HG02970 (cell line): ENCODE data around the gene ZCCHC7.
"Not testable (repeated sequence)": the region's sequence is repeated elsewhere in the genome, so short reads cannot be mapped to it uniquely, and the experiment has no call there.

Experiments used
- ATAC-seq: cut with Tn5 transposase; IDR thresholded peaks from one replicate; pipeline ENCODE4 v1.9.1; 2021; ENCODE audit warnings: mild to moderate bottlenecking, moderate library complexity, moderate number of reproducible peaks; ENCODE audit not compliant: unreplicated experiment, low FRiP score

Gene ZCCHC7

DNA sequence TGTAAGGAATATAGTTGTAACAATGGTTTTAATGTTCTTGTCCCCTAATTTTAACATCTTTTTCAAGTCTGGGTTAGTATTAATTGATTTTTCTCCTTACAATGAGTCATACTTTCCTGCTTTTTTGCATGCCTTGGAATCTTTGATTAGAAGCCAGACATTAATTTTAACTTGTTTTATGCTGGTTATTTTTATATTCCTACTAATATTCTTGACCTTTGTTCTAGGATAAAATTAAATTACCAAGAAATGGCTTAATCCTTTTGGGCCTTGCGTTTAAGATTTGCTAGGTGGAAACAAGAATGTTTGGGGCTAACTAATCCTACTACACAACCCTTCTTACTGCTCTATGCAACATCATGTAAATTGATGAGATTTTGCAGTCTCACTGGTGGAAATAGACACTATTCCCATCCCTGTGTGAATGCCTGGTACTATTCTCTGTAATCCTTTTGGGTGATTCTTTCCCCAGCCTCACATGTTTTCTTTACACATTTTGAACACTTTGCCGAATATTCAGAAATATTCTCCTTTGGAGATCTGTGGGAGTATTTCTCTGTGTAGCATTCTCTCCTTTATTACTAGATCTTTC is 47.2 kb downstream of the ZCCHC7 start:
- no peak for ATAC-seq

GRCh38 chr9:37172557-37172956 is 52.2 kb downstream of the ZCCHC7 start:
- no peak for ATAC-seq

DNA sequence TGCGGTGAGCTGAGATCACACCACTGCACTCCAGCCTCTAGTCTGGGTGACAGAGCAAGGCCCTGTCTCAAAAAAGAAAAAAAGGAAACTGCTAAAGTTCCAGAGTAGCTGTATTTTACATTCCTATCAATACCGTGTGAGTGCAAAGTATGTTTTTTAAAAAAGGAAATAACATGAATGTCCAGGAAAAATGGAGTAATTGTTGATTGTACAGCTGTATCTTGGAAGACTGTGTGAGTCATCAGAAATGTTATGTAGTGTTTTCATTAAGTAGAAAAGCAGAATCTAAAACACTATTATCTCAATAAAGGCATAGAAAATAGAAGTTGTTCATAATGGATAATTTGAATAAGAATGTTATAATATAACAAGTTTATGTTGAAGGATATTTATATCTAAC is 53.9 kb downstream of the ZCCHC7 start:
- ATAC-seq = no peak

GRCh38 chr9:37178742-37179141 is 58.4 kb downstream of the ZCCHC7 start:
- ATAC-seq = no peak

GRCh38 chr9:37179576-37179975 is 59.2 kb downstream of the ZCCHC7 start:
- no peak for ATAC-seq

GRCh38 chr9:37180138-37180537 is 59.8 kb downstream of the ZCCHC7 start:
- no peak for ATAC-seq

DNA sequence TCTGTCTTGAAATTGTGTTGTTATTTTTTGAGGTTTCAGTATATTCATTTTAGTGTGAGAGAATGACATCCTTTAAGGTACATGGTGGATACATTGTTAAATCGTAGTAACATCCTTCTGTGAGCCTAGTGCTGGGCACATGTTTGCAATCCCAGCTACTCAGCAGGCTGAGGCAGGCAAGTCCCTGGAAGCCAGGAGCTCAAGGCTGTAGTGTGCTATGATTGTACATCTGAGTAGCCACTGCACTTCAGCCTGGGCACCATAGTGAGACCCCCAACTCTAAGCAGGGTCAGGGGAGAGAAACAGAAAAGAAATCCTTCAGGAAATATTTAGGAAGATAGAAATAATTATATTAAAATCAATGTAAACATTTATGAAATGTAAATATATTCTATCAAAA is 62.3 kb downstream of the ZCCHC7 start:
- ATAC-seq = no peak

GRCh38 chr9:37184905-37185867 is 64.8 kb downstream of the ZCCHC7 start:
- no peak for ATAC-seq

- peak; percentile 40 for ATAC-seq
Observed at GRCh38 chr9:37187292-37187691, 66.9 kb downstream of the ZCCHC7 start.

DNA sequence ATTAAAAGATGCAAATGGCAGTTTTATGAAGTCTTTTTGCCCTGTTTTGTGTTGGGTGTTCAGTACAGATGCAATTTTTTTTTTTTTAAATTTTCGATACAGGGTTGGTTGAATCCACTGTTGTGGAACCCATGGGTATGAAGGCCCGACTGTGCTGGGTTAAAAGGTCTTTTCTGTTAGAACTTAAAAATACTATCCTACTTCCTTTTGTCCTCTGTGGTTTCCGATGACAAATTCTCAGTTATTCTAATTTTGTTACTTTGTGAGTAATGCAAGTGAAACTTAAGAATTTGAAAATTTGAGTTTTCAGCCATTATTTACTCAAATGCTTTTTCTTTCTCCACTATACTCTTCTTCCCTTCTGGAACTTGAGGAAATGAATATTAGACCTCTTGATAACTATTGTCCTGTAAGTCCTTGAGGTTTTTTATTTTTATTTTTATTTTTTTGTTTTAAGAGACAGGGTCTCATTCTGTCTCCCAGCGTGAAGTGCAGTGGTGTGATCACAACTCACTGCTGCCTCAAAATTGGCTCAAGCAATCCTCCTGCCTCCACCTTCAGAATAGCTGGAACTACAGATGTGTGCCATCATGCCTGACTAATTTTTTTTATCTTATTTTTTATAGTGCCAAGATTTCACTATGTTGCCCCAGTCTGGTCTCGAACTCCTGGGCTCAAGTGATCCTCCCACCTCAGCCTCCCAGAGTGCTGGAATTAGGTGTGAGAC is 67.5 kb downstream of the ZCCHC7 start:
- ATAC-seq = peak; percentile 46

DNA sequence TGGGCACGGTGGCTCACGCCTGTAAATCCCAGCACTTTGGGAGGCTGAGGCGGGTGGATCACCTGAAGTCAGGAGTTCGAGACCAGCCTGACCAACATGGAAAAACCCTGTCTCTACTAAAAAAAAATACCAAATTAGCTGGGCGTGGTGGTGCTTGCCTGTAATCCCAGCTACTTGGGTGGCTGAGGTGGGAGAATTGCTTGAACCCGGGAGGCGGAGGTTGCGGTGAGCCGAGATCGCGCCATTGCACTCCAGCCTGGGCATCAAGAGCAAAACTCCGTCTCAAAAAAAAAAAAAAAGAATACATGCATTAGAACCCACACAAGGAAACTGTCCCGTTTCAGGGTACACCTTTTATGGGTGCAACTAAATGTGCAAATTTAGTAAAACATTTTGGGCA is 70.4 kb downstream of the ZCCHC7 start:
- ATAC-seq = not testable (repeated sequence)

DNA sequence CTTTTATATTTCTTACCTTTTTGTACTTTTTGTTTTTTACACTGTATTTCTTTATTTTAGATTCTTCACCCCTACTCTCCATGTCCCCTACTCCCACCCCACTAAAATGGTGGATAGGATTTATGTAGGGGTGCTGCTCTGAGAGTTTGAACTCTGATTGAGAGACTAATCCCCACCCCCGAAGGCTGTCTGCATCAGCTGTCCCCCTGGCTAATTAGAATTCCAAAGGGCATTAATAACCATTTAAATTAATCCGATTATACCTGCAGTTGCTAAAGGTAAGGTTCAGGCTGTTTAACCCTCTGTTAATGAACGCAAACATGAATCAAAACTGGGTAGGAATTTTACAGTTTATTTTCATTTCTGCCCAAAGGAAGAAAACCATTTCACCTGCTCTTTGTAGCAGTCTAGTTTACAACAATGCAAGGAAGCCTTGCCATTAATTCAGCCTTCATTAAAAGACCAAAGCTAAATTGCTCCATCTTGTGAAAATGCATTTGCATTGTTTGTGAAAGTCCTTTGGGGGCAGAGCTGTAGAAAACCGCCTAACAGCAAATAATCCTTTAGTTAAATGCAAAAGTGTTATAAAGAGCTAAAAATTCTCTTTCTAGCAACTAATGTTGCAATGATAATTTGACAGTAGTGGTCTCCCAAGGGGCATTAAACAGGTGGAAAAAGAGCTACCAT is 71.2 kb downstream of the ZCCHC7 start:
- ATAC-seq = no peak

GRCh38 chr9:37192803-37193202 is 72.4 kb downstream of the ZCCHC7 start:
- no peak for ATAC-seq

DNA sequence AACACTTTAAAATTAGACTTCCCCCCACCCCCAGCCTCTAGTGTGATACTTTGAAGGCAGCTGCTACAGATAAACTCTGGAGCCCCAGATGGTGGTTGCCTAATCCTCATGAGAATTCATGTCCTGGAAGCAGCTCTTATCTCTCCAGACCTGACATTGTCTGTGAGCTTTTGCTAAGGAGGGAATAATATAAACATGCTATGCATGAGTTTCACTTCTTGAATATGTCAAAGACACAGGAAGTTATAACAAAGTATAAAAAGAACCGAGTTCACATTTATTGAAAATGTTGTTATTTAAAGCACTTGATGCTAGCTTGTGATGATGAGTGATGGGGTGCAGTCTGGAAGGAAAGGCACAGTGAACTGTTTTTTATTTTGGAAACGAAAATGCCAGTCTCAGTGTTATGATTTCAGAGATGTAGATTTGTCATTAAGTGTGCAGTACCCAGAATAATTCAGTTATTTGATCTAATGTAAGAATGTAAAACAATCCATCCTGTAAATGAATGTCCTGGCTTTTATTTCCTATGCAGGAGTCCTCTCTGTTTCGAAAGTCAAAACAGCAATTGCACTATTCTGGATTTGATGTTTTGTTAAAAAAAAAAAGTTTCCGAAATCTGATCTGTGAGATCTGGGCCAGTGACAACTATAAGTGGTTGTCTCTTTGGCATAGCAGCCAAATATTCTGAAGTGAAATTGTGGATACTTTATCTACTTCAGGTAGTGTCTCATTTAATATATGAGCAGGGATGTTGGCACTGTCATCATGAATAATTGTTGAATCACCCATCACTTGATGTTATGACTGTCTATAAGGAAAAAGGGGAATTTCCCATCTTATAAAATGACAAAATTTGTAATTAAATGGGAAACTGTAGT is 77.0 kb downstream of the ZCCHC7 start:
- peak; percentile 40 for ATAC-seq

DNA sequence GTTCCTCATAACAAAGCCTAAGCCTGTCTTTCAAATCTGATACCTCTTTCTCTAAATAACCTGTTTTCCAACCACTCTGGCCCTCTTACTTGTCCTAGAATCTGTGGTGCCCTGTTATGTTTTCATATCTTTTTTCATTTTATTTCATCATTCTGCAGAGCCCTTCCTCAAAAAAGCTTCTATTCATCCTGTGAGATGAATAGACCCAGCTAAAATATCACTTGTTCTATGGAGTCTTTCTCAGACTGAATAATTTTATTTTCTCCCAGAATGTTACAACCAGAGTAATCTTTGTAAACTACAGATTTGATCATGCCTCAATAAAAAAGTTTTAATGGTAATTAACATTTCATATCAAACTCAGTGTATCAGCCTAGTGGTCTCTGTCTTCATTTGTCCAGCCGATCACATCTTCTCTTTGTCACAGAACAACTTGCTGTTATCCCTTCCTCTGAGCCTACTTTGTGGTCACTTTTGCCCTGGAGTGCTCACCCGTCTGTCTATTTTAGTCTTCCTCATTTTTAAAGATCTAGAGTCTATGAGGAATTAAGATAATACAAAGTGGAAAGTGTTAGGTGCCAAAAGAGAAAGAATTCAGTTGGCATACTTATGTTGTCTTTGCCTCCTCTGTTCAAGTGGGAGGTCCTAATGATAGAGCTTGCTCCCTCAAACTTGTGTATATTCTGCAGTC is 77.8 kb downstream of the ZCCHC7 start:
- ATAC-seq = no peak

DNA sequence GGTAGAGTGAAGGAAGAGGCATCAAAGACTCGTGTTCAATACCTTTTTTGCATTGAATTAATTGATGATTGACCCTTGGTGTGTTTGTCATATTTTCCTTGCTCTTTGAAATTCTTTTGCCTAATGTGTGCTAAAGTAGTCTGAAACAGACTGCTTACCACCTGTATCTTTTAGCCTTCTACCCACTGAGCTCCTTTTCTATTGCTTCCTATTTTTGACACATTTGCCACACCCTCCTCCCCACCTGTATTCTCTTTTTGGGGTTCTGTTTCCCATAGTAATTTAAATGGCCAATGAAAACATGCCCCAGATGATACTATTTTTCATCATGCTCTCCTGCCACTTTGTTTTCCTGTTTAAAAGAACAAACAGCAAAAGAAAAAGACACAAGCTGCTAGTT is 78.5 kb downstream of the ZCCHC7 start:
- ATAC-seq = no peak

DNA sequence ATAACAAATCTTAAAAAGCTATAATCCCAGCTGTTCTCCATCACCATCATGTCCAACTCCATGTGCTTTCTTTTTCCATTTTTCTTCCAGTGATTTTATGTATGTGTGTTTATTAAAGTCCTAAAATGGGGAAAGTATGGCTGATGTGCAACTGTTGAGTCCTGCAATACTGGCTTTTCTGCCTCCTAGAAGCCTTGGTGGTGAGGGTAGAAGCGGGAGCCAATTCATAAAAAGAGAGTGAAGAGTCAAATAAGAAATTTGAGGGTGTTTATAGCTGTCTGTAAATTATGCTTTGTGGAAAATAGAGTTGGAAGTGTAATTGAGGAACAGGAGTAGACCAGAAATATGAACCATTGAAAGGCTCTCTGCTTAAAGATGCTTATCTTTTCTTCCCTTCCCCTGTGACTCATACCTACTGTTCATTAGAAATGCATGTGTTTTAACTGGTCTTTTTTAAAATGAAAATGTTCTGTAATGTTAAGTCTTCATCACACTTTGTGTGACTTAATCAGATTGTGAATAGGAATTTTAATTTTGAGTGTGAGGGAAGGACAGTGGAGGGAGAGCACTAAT is 80.1 kb downstream of the ZCCHC7 start:
- no peak for ATAC-seq

DNA sequence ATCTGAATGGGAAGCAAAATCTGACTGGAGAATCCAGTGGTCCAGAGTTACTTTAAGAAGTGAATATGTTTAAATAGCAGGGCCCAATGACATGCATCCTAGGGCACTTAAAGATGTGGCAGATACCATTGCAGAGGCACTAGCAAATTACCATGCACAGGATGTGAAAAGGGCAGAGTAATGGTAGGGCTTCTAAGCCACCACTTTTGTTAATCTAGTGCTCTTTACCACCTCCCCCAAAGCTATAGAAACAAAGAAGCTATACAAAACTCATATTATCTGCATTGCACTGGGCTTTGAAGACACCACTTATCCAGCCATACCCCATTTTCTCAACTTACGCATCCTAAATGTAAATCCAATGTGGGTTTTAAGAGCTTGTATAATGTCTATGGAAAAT is 81.2 kb downstream of the ZCCHC7 start:
- ATAC-seq = no peak

DNA sequence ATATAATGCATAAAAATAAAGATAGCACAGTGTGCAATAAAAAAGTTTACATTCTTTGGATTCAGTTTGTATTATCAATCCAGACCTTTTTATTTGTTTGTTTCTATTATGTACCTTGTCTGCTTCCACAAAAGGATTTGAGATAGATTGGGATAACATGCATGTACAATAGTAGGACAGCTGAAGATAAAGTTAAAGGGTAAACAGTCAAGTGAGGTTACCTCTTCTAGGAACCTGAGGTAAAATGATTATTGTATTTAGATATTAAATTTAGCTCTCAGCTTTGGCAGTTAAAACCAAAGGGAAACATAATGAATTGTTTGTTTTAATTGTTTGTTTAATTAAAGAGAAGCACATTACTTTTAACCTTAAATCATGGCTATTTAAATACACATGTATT is 81.7 kb downstream of the ZCCHC7 start:
- no peak for ATAC-seq
